GM12872 (cell line): Measurements from ENCODE around the gene PTPN6.

Source experiments
- CTCF ChIP-seq: IDR thresholded peaks from 3 replicates; pipeline ENCODE4 v1.5.1; 2011; ENCODE audit warnings: low read depth, mild to moderate bottlenecking, low read length, moderate library complexity; ENCODE audit not compliant: insufficient read depth

The PTPN6 gene

GRCh38 chr12:6927379-6928021, 23.7 kb upstream of the PTPN6 start, which contains the start of gene ATN1:
TSS of gene ATN1 (plus strand) at chr12:6927959. CDS start at chr12:6934002, 6,043 bp downstream.
- no peak for TF ChIP-seq CTCF

GRCh38 chr12:6928022-6928702, 23.0 kb upstream of the PTPN6 start:
- TF ChIP-seq CTCF, result no peak

- no peak for TF ChIP-seq CTCF
These were observed 22.3 kb upstream of the PTPN6 start for GRCh38 chr12:6928703-6929407.

GRCh38 chr12:6929466-6930452, 21.4 kb upstream of the PTPN6 start:
- TF ChIP-seq CTCF, result no peak

GRCh38 chr12:6932766-6933165, 18.4 kb upstream of the PTPN6 start:
- TF ChIP-seq CTCF, result no peak

GRCh38 chr12:6934110-6934509, 17.0 kb upstream of the PTPN6 start:
- TF ChIP-seq CTCF, result no peak
